ENCODE measurements around the gene TMEM140. TPM values are rescaled to one million over a fixed set of nuclear protein-coding genes. Genes with fewer than 3 reads are reported as not detected.

The TMEM140 gene
- total and polyA plus RNA-seq, 2 experiments from 2014 or later = 20.8 to 23.1 TPM

- no peaks in the 10 kb centered on the region for H3K36me3 ChIP-seq (replicated peaks; ENCODE audit: insufficient read depth, low read depth)
- H3K27ac ChIP-seq = no peak overlapping the region
- no peaks in the 10 kb centered on the region for H4K20me1 ChIP-seq (ENCODE audit: insufficient read depth, poor library complexity, severe bottlenecking)
- no peak for DNase-seq (ENCODE audit: low spot score)
- H3K4me3 ChIP-seq = no peak overlapping the region
- TF ChIP-seq EZH2phosphoT487 (IDR thresholded peaks at IDR 0.05; ENCODE audit: low read depth, severe bottlenecking, unreplicated experiment) (no peak), EZH2 (IDR thresholded peaks at IDR 0.05; ENCODE audit: borderline replicate concordance) (no peak), CTCF (IDR thresholded peaks at IDR 0.05; ENCODE audit: poor library complexity) (no peak)
- no peaks in the 10 kb centered on the region for H3K9me3 ChIP-seq (ENCODE audit: low read depth)
- peak overlapping the region; percentile 87 for H3K4me2 ChIP-seq
- no peaks in the 10 kb centered on the region for H3K27me3 ChIP-seq
- WGBS (ENCODE audit: low lambda C conversion rate, missing lambda C conversion rate) = 96% methylated on average over 13 of the region's 13 CpGs
- H3K4me1 ChIP-seq (ENCODE audit: insufficient read depth) = peaks cover 28% of the 10 kb centered on the region
- H2AFZ ChIP-seq = no peak overlapping the region
- peaks cover 19% of the 10 kb centered on the region for H3K79me2 ChIP-seq
- no peaks in the 10 kb centered on the region for H3K9me2 ChIP-seq (replicated peaks; ENCODE audit: insufficient read depth)
Measured at GRCh38 chr7:135168489-135169140, 20.7 kb downstream of the TMEM140 start.

- H3K27me3 ChIP-seq = no peaks in the 10 kb centered on the region
- peak overlapping the region; percentile 64 for H3K4me3 ChIP-seq
- H3K4me1 ChIP-seq (ENCODE audit: insufficient read depth) = peaks cover 28% of the 10 kb centered on the region
- no peak for TF ChIP-seq EZH2 (IDR thresholded peaks at IDR 0.05; ENCODE audit: borderline replicate concordance)
- TF ChIP-seq CTCF (IDR thresholded peaks at IDR 0.05; ENCODE audit: poor library complexity) = peak; percentile 23
- peak; percentile 39 for DNase-seq (ENCODE audit: low spot score)
- no peaks in the 10 kb centered on the region for H3K9me3 ChIP-seq (ENCODE audit: low read depth)
- peak overlapping the region; percentile 52 for H2AFZ ChIP-seq
- no peaks in the 10 kb centered on the region for H4K20me1 ChIP-seq (ENCODE audit: insufficient read depth, poor library complexity, severe bottlenecking)
- H3K79me2 ChIP-seq = peaks cover 19% of the 10 kb centered on the region
- no peaks in the 10 kb centered on the region for H3K9me2 ChIP-seq (replicated peaks; ENCODE audit: insufficient read depth)
- H3K27ac ChIP-seq = peak overlapping the region; percentile 95
- WGBS (ENCODE audit: low lambda C conversion rate, missing lambda C conversion rate) = 78% methylated on average over 11 of the region's 11 CpGs
- H3K36me3 ChIP-seq (replicated peaks; ENCODE audit: insufficient read depth, low read depth) = no peaks in the 10 kb centered on the region
- H3K4me2 ChIP-seq = peak overlapping the region; percentile 87
Measured at GRCh38 chr7:135169141-135169963, 21.5 kb downstream of the TMEM140 start.

- no peaks in the 10 kb centered on the region for H3K27me3 ChIP-seq
- H3K4me3 ChIP-seq = peak overlapping the region; percentile 64
- DNase-seq (ENCODE audit: low spot score) = no peak
- no peaks in the 10 kb centered on the region for H3K9me2 ChIP-seq (replicated peaks; ENCODE audit: insufficient read depth)
- WGBS (ENCODE audit: low lambda C conversion rate, missing lambda C conversion rate) = under 1% methylated on average over 17 of the region's 17 CpGs
- H4K20me1 ChIP-seq (ENCODE audit: insufficient read depth, poor library complexity, severe bottlenecking) = no peaks in the 10 kb centered on the region
- peak overlapping the region; percentile 87 for H3K4me2 ChIP-seq
- TF ChIP-seq EZH2phosphoT487 (IDR thresholded peaks at IDR 0.05; ENCODE audit: low read depth, severe bottlenecking, unreplicated experiment) = no peak
- TF ChIP-seq CTCF (IDR thresholded peaks at IDR 0.05; ENCODE audit: poor library complexity) = no peak
- H3K4me1 ChIP-seq (ENCODE audit: insufficient read depth) = peaks cover 28% of the 10 kb centered on the region
- peak overlapping the region; percentile 52 for H2AFZ ChIP-seq
- H3K9me3 ChIP-seq (ENCODE audit: low read depth) = no peaks in the 10 kb centered on the region
- peak overlapping the region; percentile 95 for H3K27ac ChIP-seq
- H3K79me2 ChIP-seq = peaks cover 19% of the 10 kb centered on the region
- no peaks in the 10 kb centered on the region for H3K36me3 ChIP-seq (replicated peaks; ENCODE audit: insufficient read depth, low read depth)
Measured at GRCh38 chr7:135169964-135170273, 22.0 kb downstream of the TMEM140 start.

All from hepatocyte (in vitro differentiated cells).